Smooth muscle cell (in vitro differentiated cells): ENCODE results near the gene KIAA0232. TPM values are rescaled to one million over a fixed set of nuclear protein-coding genes. Genes with fewer than 3 reads are reported as not detected.

Experiments
- DNase-seq: peaks from one replicate; lab custom pipeline; 2025; ENCODE audit not compliant: unreplicated experiment; lab: John Stamatoyannopoulos, UW
- H2AFZ ChIP-seq: fragments of 200-600 bp; sonication (generic); 2 replicates; pipeline ENCODE4 v1.6.0; 2016; ENCODE audit warnings: antibody characterized with exemption, low read depth, mild to moderate bottlenecking
- H3F3A ChIP-seq: fragments of 200-600 bp; sonication (generic); 2 replicates; pipeline ENCODE4 v1.6.0; 2017; ENCODE audit warnings: antibody characterized with exemption, low read depth
- H3K27ac ChIP-seq: fragments of 200-600 bp; sonication (generic); 2 replicates; pipeline ENCODE4 v1.5.1; 2016; ENCODE audit warnings: low read depth, mild to moderate bottlenecking
- H3K27me3 ChIP-seq: fragments of 200-600 bp; sonication (generic); 2 replicates; pipeline ENCODE4 v1.6.1; 2016; ENCODE audit warnings: low read depth, mild to moderate bottlenecking
- H3K36me3 ChIP-seq: fragments of 200-600 bp; sonication (generic); 2 replicates; pipeline ENCODE4 v1.5.1; 2016; ENCODE audit warnings: low read depth
- H3K4me1 ChIP-seq: fragments of 200-600 bp; sonication (generic); 2 replicates; pipeline ENCODE4 v1.5.1; 2016; ENCODE audit warnings: low read depth
- H3K4me2 ChIP-seq: fragments of 200-600 bp; sonication (generic); 2 replicates; pipeline ENCODE4 v1.6.0; 2016; ENCODE audit warnings: mild to moderate bottlenecking
- H3K4me3 ChIP-seq: fragments of 200-600 bp; sonication (generic); 2 replicates; pipeline ENCODE4 v1.5.1; 2016; ENCODE audit warnings: mild to moderate bottlenecking
- H3K79me2 ChIP-seq: fragments of 200-600 bp; sonication (generic); 2 replicates; pipeline ENCODE4 v1.6.0; 2016; ENCODE audit warnings: low read depth, mild to moderate bottlenecking
- H3K9ac ChIP-seq: fragments of 200-600 bp; sonication (generic); 2 replicates; pipeline ENCODE4 v1.6.0; 2016; ENCODE audit warnings: low read depth
- H3K9me3 ChIP-seq: fragments of 200-600 bp; sonication (generic); replicated peaks from 2 replicates; pipeline ENCODE4 v1.5.1; 2016; ENCODE audit warnings: low read depth
- H4K20me1 ChIP-seq: fragments of 200-600 bp; sonication (generic); 2 replicates; pipeline ENCODE4 v1.6.0; 2016; ENCODE audit warnings: low read depth
- WGBS: methylation state at CpG from one replicate; pipeline ENCODE4 v1.1.7; 2016; ENCODE audit warnings: low lambda C conversion rate; 5-methylcytosine and 5-hydroxymethylcytosine counted together
- polyA plus RNA-seq: library from polyadenylated mRNA; unstranded; fragments of >200 nt; fragmentation: Nextera tagmentation; extraction: Ambion mirVana; gene quantifications from 2 replicates; pipeline ENCODE4 v1.2.1, GENCODE V29; 2016
- total RNA-seq: library from RNA; depleted of rRNA; stranded (reverse); fragments of >200 nt; gene quantifications from 2 replicates; pipeline ENCODE4 v1.2.3, GENCODE V29; 2014
- TF ChIP-seq, protein P1 (sequence below): fragments of 200-600 bp; sonication (generic); IDR thresholded peaks from 2 replicates; pipeline ENCODE4 v1.5.1; 2017; ENCODE audit warnings: borderline replicate concordance, mild to moderate bottlenecking, antibody characterized with exemption; ENCODE audit not compliant: insufficient read depth, poor library complexity, severe bottlenecking

Gene KIAA0232
- total and polyA plus RNA-seq, 2 experiments from 2014 or later: 8.4 to 16.6 TPM

DNA sequence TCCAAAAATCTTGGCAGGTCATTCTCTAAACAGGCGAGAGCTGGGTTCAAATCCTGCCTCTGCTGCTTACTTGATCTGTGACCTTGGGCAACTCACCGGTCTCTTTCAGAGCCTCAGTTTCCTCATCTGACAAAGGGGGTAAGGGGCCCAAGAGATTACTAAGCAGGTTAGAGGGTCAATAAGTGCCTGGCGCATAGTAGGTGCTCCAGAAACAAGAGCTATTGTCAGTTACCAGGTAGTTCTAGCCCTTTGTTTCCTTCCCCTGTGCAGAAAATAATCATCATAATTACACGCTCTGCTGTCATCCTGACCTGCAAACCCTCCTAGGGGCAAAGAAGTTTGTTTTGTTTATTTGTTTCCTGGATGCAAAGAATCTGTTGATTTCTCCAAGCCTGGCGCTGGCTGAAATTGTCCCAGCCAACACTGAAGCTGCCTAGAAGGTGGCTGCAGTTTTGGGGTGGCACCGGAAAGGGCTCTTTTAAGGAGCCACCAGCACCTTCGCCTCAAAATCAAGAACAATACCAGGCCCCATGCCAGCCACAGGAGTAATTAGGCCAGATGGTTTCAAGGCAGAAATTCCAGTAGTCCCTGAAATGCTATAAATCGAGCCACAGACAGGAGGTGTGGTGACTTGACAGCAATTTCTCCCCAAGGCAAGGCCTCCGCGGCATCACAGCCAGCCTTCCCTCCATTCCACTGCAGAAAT, 10.2 kb upstream of the KIAA0232 start:
- Histone ChIP-seq H3F3A (no peaks in the 10 kb centered on the region), H4K20me1 (no peaks in the 10 kb centered on the region), H3K36me3 (no peaks in the 10 kb centered on the region), H3K4me1 (no peaks in the 10 kb centered on the region), H3K27me3 (peaks cover 7% of the 10 kb centered on the region), H3K4me3 (no peak overlapping the region), H3K27ac (peak overlapping the region; percentile 81), H3K4me2 (no peak overlapping the region), H3K9me3 (no peaks in the 10 kb centered on the region), H3K79me2 (no peaks in the 10 kb centered on the region), H3K9ac (peak overlapping the region; percentile 50), H2AFZ (no peak overlapping the region)
- 75% methylated on average over 10 of the region's 10 CpGs for WGBS
- TF ChIP-seq, protein P1, sequence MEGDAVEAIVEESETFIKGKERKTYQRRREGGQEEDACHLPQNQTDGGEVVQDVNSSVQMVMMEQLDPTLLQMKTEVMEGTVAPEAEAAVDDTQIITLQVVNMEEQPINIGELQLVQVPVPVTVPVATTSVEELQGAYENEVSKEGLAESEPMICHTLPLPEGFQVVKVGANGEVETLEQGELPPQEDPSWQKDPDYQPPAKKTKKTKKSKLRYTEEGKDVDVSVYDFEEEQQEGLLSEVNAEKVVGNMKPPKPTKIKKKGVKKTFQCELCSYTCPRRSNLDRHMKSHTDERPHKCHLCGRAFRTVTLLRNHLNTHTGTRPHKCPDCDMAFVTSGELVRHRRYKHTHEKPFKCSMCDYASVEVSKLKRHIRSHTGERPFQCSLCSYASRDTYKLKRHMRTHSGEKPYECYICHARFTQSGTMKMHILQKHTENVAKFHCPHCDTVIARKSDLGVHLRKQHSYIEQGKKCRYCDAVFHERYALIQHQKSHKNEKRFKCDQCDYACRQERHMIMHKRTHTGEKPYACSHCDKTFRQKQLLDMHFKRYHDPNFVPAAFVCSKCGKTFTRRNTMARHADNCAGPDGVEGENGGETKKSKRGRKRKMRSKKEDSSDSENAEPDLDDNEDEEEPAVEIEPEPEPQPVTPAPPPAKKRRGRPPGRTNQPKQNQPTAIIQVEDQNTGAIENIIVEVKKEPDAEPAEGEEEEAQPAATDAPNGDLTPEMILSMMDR: no peak
- no peak for DNase-seq

GRCh38 chr4:6773106-6773505, 9.4 kb upstream of the KIAA0232 start:
- Histone ChIP-seq H4K20me1 (no peaks in the 10 kb centered on the region), H3K9me3 (no peaks in the 10 kb centered on the region), H3K79me2 (no peaks in the 10 kb centered on the region), H3K4me3 (no peak overlapping the region), H3K4me1 (no peaks in the 10 kb centered on the region), H3K4me2 (no peak overlapping the region), H3K9ac (peak overlapping the region; percentile 50), H3K36me3 (no peaks in the 10 kb centered on the region), H3F3A (no peaks in the 10 kb centered on the region), H3K27ac (peak overlapping the region; percentile 81), H3K27me3 (peaks cover 7% of the 10 kb centered on the region), H2AFZ (no peak overlapping the region)
- no peak for DNase-seq
- WGBS: 65% methylated on average over 6 of the region's 6 CpGs
- TF ChIP-seq, protein P1: no peak

DNA sequence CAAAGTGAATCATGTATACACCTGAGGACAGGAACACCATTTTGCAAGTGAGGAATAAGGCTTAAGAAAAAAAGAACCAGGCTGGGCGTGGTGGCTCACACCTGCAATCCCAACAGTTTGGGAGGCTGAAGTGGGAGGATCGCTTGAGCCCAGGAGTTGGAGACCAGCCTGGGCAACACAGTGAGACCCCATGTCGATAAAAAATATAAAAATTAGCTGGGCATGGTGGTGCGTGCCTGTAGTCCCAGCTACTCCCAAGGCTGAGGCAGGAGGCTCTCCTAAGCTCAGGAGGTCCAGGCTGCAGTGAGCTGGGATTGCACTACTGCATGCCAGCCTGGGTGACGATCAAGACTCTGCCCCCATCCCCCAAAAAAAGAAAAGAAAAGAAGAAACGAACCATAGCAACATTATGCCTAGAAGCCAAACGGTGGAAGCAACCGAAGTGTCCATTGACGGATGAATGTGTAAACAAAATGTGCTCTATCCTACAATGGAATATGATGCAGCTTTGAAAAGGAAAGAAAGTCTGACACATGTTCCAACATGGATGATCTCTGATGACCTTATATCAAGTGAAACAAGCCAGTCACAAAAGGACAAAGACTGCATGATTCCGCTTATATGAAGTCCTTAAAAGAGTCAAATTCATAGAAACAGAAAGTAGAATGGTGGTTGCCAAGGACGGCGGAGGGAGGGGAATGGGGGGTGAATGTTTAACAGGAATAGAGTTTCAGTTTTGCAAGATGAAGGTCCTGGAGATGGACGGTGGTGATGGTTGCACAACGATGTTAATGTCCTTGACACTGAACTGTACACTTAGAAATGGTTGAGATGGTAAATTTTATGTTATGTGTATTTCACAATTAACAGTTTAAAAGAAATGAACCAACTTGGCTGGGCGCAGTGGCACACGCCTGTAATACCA, 8.6 kb upstream of the KIAA0232 start:
- Histone ChIP-seq H3K4me2 (no peak overlapping the region), H2AFZ (no peak overlapping the region), H3K9ac (no peak overlapping the region), H3K79me2 (no peaks in the 10 kb centered on the region), H3K36me3 (no peaks in the 10 kb centered on the region), H4K20me1 (no peaks in the 10 kb centered on the region), H3K27ac (peak overlapping the region; percentile 81), H3K4me1 (no peaks in the 10 kb centered on the region), H3K27me3 (peaks cover 7% of the 10 kb centered on the region), H3F3A (no peaks in the 10 kb centered on the region), H3K9me3 (no peaks in the 10 kb centered on the region), H3K4me3 (no peak overlapping the region)
- TF ChIP-seq, protein P1: no peak
- no peak for DNase-seq
- WGBS: 97% methylated on average over 16 of the region's 16 CpGs
